Left colon (tissue), 2 donors: ENCODE measurements around the gene SRBD1. TPM values are rescaled to one million over a fixed set of nuclear protein-coding genes. Genes with fewer than 3 reads are reported as not detected.

Experiments
- ATAC-seq: fragments of 200-7000 bp; cut with Tn5 transposase; one replicate; pipeline ENCODE4 v1.9.1; 2020; ENCODE audit warnings: mild to moderate bottlenecking, moderate library complexity
- DNase-seq, 2 donors: peaks; one replicate each; pipeline ENCODE4 v3.0.0-alpha.2; 2020
- intact Hi-C, 2 donors: fragments of 100-400 bp; cut with DNase I in 1 of 2; cut with micrococcal nuclease in 1 of 2; formaldehyde crosslinking; loops; one replicate each; pipeline versions ENCODE4 v1.11.2 to v1.14.0; 2022; cut with DNase I, micrococcal nuclease
- total RNA-seq, 2 donors: library from RNA; stranded (reverse); fragmentation: NEBNext Ultra II Directional; extraction: Animal tissue kit (Norgen Biotek cat#: 25700); gene quantifications; one replicate each; pipeline ENCODE4 v1.2.1, GENCODE V29; 2021
- donor health status: DM: no; HTN: no; CAD: no.
- donor health status: DM: yes; HTN: yes; CAD: no.

Gene SRBD1
- total RNA-seq, 2 donors from 2014 or later: 14.6 to 16.2 TPM

DNA sequence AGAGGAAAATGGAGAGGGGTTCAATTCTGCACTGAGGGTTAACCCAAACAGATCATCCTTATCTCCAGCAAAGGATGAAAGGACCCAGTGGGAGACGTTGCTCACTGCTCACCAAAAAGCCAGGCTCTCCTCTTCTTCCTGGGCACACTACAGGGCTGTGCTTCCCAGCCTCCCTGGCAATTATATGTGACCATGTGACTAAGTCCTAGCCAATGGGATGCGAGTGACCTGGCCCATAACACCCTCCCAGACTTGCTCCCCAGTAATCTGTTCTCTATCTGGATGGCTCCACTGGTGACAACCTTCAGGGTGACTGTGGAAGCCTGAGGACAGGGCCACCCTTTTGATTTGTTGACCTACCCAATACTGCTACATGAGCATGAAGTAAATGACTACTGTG, 29.5 kb upstream of the SRBD1 start:
- ATAC-seq: no peak
- intact Hi-C loops: loop anchor here (5.0 kb wide), 1 partner anchor 297 kb away; no protein-coding TSS in a partner anchor
- no peak for DNase-seq

DNA sequence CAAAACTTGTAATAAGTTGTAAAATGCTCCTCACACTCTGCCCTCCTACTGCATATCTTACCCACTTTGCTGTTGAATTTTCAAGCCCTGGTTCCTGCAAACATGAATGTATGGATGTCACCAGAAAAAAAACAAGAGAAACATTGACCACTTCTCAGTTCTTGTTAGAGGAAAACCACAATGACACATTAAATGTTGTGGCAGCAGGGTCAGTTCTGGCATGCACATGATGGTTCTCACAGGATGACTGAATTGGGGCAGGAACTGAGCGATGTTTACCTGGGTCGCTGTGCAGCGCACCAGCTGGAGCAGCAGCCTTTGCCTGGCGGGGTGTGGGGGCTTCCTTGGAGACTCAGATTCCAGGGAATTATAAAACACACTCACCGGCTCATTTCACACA, 26.4 kb upstream of the SRBD1 start:
- no peak for DNase-seq
- intact Hi-C loops: no loop called here
- ATAC-seq: no peak

DNA sequence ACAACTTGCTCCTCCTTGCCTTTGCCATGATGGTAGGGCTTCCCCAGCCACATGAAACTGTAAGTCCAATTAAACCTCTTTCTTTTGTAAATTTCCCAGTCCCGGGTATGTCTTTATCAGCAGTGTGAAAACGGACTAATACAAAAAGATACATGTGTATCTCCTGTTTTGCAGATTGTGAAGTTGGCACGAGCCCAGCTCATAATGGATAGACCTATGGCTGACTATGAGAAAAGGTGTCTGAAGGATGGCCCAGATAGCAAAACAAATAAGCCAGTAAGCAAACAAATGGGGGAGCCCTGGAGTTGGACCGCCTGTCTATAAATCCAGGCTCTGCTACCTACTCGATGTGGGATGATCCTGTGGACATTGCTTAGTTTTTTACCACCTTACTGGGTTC, 24.9 kb upstream of the SRBD1 start:
- intact Hi-C loops: no loop called here
- DNase-seq (no peak), ATAC-seq (no peak)

DNA sequence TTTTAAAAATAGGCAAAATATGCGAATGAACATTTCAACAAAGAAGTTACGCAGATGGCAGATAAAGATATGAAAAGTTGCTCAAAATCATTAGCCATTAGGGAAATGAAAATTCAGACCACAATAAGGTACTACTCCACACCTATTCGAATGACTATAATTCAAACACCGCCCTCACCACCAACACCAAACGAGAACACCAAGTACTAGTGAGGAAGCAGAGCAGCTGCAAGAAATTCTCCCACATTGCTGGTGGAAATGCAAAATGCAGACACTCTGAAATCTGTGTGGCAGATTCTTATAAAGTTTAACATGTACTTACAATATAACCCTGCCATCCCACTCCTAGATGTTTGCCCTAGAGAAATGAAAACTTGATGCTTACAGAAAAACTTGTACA, 23.2 kb upstream of the SRBD1 start:
- ATAC-seq (no peak), DNase-seq (no peak)
- intact Hi-C loops: no loop called here

DNA sequence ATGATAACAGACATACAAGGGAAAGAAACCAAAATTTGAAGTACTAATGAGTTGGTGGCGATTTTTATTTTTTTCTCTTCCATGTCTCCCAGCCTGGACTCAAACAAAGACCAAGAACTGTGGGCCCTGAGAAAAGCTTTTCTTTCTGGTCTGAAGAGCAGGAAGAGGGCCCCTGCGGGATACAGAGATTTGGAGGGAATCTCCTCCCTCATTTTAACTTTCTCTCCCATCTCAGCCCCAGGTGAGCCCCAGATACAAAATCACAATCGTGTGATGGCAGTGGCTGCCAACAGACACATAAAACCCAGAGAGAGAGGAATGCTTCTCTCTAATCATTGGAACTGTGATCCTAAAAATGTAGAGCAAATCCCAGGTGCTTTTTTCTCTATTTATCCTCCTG, 20.9 kb upstream of the SRBD1 start:
- intact Hi-C loops: no loop called here
- DNase-seq: no peak
- ATAC-seq: no peak

DNA sequence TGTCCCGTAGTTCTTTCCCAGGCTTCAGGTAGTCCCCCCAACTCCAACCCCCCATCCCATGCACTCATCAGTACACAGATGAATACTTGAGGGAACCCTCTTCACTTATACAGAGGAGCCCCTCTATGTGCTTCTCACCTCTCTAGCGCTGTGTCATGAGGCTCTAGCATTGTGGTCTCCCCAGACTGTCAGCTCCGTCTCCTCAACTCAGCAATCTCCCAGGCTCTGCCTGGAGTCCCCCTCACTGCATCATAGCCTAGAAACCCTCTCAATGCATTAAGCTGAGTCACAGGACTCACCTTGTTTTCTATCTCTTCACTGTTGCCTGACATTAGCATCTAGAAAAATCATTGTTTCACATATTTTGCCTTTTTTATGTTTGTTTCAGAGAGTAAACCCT, 20.3 kb upstream of the SRBD1 start:
- DNase-seq (no peak), ATAC-seq (no peak)
- intact Hi-C loops: no loop called here

DNA sequence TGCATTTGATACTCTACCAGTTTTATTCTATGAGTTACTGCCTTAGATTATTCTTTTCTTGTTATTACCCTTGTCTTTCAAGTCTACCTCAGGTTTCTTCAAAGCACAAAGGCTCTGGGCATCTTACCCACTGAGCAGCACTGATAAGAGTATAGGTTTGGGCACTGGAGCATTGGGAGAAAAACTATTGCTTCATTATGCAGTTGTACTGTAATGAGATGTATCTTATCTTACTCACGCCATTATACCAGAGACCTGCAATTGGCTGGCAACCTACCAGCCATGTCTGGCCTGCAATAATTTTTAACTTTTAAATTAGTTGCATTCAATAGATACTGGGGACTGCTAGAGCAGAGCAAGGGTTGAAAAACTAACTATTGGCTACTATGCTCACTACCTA, 18.9 kb upstream of the SRBD1 start:
- ATAC-seq: no peak
- intact Hi-C loops: no loop called here
- DNase-seq: no peak

DNA sequence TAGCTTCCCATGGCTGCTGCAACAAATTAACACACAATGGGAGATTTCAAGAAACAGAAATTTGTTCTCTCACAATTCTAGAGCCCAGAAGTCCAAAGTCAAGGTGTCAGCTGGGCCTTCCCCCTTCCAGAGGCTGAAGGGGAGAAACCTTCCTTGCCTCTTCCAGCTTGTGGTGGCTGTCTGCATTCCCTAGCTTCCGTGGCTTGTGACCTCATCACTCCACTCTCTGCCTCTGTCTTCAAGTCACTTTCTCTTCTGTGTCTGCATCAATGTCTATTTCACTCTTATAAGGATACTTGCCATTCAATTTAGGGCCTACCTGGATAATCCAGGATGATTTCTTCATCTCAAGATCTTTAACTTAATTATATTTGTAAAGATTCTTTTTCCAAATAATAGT, 16.8 kb upstream of the SRBD1 start:
- DNase-seq (no peak), ATAC-seq (no peak)
- intact Hi-C loops: no loop called here

DNA sequence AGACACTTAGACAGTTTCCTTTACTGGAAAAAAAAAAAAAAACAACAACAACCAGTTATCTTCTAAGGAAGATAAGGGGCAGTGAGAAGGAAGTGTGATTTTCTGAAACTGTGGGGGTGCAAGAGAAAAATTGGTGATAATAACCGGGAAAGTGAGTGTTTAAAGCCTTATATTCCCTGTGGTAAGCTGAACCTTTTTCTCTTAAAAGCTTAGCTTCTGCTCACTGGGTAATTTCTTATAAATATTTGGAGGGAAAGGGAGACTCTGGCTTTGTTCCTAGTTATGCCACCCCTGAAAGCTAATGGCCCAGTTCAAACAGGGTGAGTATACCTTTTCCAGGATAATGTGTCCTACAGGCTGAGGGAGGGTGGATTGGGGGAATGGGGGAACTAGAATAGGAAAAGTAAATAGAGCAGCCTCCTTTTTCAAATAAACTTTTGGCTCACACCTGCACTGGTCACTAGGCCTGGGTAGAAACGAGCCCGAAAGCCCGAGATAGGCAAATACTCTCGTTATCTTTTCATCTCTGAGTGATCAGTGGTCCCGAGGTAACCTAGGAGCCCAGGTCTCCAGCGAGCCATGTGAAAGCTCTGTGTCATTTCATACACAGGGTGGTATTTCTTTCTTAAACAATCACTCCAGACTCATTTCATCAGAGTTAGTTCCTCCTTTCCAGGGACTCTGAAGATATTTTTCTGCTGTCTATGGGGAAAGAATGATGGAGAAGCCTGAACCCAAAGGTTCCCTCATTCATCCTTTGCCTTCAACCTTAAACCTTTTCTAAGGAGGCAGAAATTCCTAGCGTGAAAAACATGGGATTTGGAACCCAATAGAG, 15.5 kb upstream of the SRBD1 start:
- intact Hi-C loops: no loop called here
- ATAC-seq (peak; percentile 67), DNase-seq (no peak)

DNA sequence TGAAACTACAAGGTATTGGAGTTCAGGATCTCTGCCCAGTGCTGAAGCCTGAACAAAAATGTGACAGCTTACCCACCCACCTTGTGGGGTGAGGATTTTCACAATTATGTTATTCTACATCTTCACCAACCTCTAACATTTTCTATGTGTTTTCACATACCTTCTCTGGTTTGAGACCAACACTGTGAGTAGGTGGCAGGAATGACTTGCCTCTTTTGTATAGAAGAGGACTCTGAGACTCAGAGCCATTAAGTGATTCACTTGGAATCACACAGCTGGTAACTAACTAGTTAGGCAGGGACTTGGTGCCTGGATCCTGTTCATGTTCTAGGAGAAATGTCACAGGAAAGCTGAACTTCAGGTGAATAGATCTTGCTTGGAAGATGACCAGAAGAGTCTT, 14.8 kb upstream of the SRBD1 start:
- DNase-seq (no peak), ATAC-seq (no peak)
- intact Hi-C loops: no loop called here

DNA sequence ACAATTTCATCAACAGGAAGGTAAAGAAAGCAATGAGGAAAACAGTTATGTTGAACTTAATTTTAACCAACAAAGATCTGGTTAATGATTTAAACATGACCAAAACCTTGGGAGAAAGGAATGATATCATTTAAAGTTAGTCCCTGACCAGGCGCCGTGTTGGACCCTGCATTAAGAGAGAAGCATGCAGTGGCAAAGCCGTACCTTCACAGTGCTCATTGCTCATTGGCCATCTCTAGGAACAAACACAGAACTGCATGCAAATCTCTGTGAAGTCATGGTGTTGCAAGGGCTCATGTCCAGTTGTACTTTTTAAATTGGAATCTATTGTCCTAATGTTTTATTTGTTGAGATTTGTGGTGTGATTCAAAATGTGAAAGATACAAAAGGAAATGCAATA, 12.0 kb upstream of the SRBD1 start:
- intact Hi-C loops: no loop called here
- DNase-seq: no peak
- no peak for ATAC-seq

DNA sequence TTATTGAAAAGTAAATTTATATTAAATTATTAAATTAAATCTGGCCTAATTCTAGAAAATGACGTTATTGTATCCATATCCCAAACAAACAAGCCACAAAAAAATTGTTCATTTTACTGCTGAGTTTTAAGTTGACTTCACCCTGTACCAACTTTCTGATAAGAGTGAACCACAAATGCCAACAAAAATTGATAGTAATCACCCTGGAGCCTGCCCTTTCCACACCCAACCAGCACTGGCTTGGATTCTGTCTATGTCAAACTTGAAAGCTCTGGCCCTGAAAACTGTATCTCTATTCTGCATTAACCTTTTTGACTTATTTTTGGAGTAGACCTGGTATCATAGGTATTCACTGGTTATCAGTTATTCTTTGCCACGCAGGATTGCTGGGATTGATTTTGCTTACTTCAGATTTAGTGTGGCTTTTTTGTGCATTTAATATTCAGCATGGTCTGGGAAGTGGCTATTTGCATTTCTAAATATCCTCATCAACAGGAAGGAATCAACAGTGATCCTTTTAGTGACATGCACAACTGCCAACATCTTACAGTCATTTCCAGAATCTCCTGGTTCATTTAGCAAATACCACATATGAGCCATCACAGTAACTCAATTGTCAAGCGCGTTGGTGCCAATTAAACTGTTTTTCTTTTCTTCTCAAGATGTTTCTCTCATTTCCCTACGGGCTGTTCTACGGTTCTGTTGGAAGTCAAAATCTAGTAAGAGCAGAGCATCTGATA, 11.4 kb upstream of the SRBD1 start:
- ATAC-seq (no peak), DNase-seq (no peak)
- intact Hi-C loops: no loop called here

DNA sequence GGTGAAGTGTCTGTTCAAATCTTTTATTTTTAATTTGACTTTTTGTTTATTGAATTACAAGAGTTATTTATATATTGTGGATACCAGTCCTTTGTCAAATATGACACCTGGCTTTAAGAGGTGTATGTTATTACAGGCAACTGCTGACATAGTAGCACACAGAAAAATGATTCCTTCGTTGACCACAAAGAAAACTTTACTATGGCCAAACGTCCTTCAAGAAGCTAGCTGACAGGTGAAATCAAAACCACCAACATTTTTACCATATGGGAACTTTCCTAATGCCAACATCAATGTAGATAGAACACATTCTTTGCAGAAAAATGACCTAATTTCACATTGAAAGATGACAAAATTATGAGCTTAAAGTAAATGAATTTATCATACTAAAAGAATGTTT, 6.4 kb upstream of the SRBD1 start:
- ATAC-seq: no peak
- intact Hi-C loops: no loop called here
- no peak for DNase-seq

DNA sequence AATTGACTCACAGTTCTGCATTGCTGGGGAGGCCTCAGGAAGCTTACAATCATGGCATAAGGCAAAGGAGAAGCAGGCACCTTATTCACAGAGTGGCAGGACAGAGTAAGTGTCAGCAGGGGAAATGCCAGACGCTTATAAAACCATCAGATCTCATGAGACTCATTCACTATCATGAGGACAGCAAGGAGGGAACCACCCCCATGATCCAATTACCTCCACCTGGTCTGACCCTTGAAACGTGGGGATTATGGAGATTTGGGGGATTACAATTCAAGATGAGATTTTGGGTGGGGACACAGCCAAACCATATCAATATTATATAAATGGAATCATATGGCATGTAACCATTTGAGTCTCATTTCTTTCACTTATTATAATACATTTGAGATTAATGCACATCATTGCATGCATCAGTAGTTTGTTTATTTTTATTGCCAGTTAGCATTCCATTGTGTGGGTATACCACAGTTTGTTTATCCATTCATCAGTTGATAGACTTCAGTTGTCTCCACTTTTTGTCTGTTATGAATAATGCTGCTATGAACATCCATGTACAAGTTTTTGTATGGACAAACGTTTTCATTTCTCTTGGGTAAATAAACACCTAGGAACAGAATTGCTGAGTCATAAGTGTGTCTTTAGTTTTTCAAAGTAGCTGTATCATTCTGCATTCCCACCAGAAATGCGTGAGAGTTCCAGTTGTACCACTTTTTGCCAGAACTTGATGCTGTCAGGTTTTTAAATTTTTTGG, 5.8 kb upstream of the SRBD1 start:
- no peak for DNase-seq
- intact Hi-C loops: no loop called here
- no peak for ATAC-seq

DNA sequence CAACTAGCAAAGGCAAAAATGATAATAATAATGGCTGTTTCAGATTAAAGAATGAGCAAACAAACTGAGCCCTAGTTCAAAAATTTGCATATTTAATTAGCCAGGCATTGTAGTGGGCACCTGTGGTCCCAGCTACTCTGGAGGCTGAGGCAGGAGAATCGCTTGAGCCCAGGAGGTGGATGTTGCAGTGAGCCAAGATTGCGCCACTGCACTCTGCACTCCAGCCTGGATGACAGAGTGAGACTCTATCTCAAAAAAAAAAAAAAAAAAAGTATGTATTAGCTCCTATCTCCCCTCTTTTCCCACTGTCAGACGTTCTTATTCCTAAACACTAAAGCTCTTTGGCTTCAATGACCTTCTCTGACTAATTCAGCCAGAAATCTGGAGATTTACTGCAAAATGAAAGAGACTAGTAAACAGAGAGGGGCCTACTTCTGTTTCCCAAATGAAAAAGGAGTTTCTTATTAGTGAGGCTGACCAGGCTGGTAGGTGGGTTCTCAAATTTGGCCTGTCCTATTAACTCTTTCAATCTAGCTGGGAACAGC, 3.9 kb upstream of the SRBD1 start:
- ATAC-seq (no peak), DNase-seq (no peak)
- intact Hi-C loops: no loop called here

DNA sequence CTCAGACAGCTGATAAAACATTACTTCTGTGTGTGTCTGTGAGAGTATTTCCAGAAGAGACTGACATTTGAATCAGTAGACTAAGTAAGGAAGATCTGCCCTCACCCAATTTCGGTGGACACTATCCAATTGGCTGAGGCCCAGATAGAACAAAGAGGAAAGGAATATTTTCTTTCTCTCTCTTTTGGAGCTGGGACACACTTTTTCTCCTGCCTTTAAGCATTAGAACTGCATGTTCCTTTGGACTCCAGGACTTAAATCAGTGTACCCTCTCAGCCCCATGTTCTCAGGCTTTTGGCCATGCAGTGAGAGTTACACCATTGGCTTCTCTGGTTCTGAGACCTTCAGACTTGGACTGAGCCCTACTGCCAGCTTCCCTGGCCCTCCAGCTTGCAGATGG, 3.3 kb upstream of the SRBD1 start:
- intact Hi-C loops: no loop called here
- no peak for ATAC-seq
- DNase-seq: no peak

DNA sequence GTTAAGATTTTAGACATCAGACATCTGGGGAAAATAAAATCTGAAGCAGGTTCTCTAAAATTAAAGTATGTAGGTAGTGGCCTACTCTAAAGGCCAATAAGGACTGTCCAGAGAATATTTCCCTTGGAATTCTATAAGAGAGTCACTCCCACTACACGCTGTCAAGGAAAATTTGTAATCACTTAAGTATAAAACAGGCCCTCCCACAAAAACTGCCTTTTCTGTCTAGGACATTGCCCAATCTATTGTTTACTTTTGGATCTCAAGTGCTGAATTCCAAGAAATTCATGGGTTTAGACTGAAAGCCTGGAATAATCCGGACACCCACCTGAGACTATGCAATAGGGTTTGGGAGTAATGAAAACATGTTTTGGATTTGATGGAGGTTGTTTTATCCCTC, 1.7 kb upstream of the SRBD1 start:
- intact Hi-C loops: no loop called here
- ATAC-seq (no peak), DNase-seq (no peak)

DNA sequence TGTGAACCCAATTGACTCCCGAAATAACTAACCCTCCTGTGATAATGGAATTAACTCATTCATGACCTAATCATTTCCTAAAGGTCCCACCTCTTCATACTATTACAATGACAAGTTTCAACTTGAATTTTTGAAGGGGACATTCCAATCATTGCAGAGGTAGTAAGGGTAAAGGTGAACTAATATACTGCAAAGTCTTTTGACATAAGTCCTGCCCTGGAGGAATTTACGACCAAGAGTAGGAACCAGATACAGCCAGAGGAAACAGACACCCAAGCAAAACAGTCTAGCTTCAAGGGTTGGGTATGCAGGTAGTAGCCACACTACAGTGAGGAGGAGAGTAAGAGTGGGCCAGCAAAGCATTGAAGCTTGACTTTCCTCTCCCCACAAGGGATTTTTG, 1.2 kb upstream of the SRBD1 start:
- no peak for DNase-seq
- ATAC-seq: no peak
- intact Hi-C loops: no loop called here

DNA sequence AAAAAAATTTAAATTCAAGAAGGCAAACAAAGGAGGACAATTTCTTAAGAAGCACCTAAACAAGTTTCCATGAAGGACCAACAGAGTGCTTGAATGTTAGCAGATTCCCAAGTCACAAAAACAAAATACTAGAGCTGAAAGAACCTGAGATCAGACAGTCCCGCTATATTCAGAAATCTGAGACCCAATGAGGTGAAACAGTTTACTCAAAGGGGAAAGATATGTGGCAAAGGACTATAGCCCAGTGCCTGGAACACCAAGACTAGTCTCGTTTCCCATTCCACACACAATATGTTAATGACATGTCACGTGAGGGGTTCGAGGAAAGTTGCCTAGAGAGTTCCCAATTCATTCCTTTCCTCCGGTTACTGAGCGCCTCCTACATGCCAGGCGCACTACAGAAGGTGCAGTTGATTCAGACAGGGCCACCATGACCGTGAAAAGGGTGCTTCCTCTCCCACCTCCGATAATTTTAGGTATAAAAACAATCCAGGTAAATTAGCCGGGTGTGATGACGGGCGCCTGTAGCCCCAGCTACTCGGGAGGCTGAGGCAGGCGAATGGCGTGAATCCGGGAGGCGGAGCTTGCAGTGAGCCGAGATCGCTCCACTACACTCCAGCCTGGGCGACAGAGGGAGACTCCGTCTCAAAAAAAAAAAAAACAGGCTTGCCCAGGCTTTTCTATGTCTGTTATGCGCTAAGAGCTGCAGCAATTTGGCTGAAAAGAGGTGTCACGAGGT, 617 bp downstream of the SRBD1 start:
- ATAC-seq: peak; percentile 76
- DNase-seq: peak; percentile 56 to 57
- intact Hi-C loops: no loop called here
